Kidney (tissue), 14 donors: Measurements from ENCODE around the gene MORF4L2. TPM values are rescaled to one million over a fixed set of nuclear protein-coding genes. Genes with fewer than 3 reads are reported as not detected.

Source experiments
- DNase-seq, 5 donors: peaks; one replicate each; pipeline ENCODE4 v3.0.0-alpha.2; 2013 to 2020
- FAIRE-seq: peaks from 2 replicates; lab custom pipeline; 2012; peaks lifted over from hg19 to GRCh38; lab: Jason Lieb, UNC
- H3K27ac ChIP-seq, 2 donors: one replicate each; pipeline ENCODE4 v1.7.0; 2013; ENCODE audit warnings: low read depth in 2 of 2, low read length in 2 of 2, inconsistent platforms in 1 of 2
- H3K27me3 ChIP-seq: one replicate; pipeline ENCODE4 v1.7.1; 2013; ENCODE audit warnings: low read length, inconsistent platforms; ENCODE audit not compliant: control insufficient read depth, insufficient read depth
- H3K36me3 ChIP-seq, 3 donors: one replicate each; pipeline versions ENCODE4 v1.7.0 to v1.7.1; 2013; ENCODE audit warnings: low read length in 3 of 3, control low read depth in 1 of 3, inconsistent platforms in 1 of 3; ENCODE audit not compliant: insufficient read depth in 3 of 3, control insufficient read depth in 2 of 3
- H3K4me1 ChIP-seq, 3 donors: one replicate each; pipeline versions ENCODE4 v1.7.0 to v1.7.1; 2013; ENCODE audit warnings: low read length in 3 of 3, inconsistent platforms in 1 of 3, low read depth in 1 of 3; ENCODE audit not compliant: control insufficient read depth in 2 of 3, insufficient read depth in 2 of 3
- H3K4me3 ChIP-seq, 3 donors: one replicate each; pipeline versions ENCODE4 v1.7.0 to v1.8.1; 2013; ENCODE audit warnings: low read length in 3 of 3, control low read depth in 1 of 3, inconsistent platforms in 1 of 3
- H3K9ac ChIP-seq, 3 donors: one replicate each; pipeline versions ENCODE4 v1.7.0 to v1.7.1; 2013; ENCODE audit warnings: low read length in 3 of 3, control low read depth in 1 of 3, inconsistent platforms in 1 of 3
- H3K9me3 ChIP-seq, 3 donors: one replicate each; pipeline versions ENCODE4 v1.7.0 to v1.7.1; 2013; ENCODE audit warnings: low read length in 3 of 3, control low read depth in 1 of 3, inconsistent platforms in 1 of 3; ENCODE audit not compliant: control insufficient read depth in 2 of 3, insufficient read depth in 1 of 3
- intact Hi-C: fragments of 100-400 bp; cut with DNase I; formaldehyde crosslinking; loops from one replicate; pipeline ENCODE4 v1.11.1; 2022
- polyA plus RNA-seq: library from polyadenylated mRNA; stranded (reverse); fragments of 350-450 nt; fragmentation: Illumina TruSeq; extraction: RNeasy Lipid Tissue Mini Kit (QIAGEN cat#74804); gene quantifications from one replicate; pipeline ENCODE4 v1.2.3, GENCODE V29; 2014; ENCODE audit warnings: low read depth, low replicate concordance; ENCODE audit not compliant: insufficient read depth
- total RNA-seq: library from RNA; stranded (reverse); fragmentation: NEBNext Ultra II Directional; extraction: Animal tissue kit (Norgen Biotek cat#: 25700); gene quantifications from one replicate; pipeline ENCODE4 v1.2.1, GENCODE V29; 2021
- TF ChIP-seq, protein P1 (sequence below): IDR thresholded peaks from 3 replicates; pipeline ENCODE4 v1.5.1; 2012; ENCODE audit warnings: mild to moderate bottlenecking, moderate library complexity, borderline replicate concordance; ENCODE audit not compliant: insufficient read depth; ENCODE audit errors: extremely low read depth
- donor health status: control.
- donor health status: control.
- donor health status: control.
- donor health status: control.
- donor health status: control.
- donor health status: DM: yes; HTN: yes; CAD: no.
- donor health status: Normal renal cell carcinoma (clear cell type).

MORF4L2 gene
- total and polyA plus RNA-seq, 2 donors from 2014 or later = 146 to 250 TPM

DNA sequence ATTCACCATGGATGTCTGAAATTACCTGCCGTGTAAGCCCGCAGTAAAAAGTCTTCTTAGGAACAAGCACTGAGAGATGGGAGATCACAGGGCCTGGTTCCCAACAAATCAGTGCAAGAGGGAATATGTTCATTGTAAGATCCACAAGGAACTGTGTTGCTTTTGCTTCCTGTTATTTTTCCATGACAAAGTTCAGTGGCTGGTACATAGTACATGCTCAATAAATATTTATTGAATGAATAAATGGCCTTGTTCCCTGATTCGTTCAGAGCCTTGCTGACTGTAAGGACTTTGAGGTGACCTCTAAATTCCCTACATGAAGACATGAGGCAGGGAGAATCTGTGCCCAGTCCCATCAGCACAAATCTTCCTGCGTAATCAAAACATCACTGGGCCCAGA lies 31.6 kb upstream of the MORF4L2 start:
- no peaks in the 10 kb centered on the region for H3K36me3 ChIP-seq
- no peak overlapping the region for H3K4me3 ChIP-seq
- TF ChIP-seq, protein P1, sequence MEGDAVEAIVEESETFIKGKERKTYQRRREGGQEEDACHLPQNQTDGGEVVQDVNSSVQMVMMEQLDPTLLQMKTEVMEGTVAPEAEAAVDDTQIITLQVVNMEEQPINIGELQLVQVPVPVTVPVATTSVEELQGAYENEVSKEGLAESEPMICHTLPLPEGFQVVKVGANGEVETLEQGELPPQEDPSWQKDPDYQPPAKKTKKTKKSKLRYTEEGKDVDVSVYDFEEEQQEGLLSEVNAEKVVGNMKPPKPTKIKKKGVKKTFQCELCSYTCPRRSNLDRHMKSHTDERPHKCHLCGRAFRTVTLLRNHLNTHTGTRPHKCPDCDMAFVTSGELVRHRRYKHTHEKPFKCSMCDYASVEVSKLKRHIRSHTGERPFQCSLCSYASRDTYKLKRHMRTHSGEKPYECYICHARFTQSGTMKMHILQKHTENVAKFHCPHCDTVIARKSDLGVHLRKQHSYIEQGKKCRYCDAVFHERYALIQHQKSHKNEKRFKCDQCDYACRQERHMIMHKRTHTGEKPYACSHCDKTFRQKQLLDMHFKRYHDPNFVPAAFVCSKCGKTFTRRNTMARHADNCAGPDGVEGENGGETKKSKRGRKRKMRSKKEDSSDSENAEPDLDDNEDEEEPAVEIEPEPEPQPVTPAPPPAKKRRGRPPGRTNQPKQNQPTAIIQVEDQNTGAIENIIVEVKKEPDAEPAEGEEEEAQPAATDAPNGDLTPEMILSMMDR = no peak
- peaks cover 2% of the 10 kb centered on the region for H3K27me3 ChIP-seq
- intact Hi-C loops = no loop called here
- H3K27ac ChIP-seq = no peak overlapping the region
- no peak overlapping the region for H3K9ac ChIP-seq
- FAIRE-seq (no peak), DNase-seq (no peak)
- no peaks in the 10 kb centered on the region for H3K9me3 ChIP-seq
- H3K4me1 ChIP-seq = no peaks in the 10 kb centered on the region

- no peaks in the 10 kb centered on the region for H3K9me3 ChIP-seq
- FAIRE-seq = no peak
- H3K36me3 ChIP-seq = no peaks in the 10 kb centered on the region
- intact Hi-C loops = no loop called here
- H3K27me3 ChIP-seq = no peaks in the 10 kb centered on the region
- H3K4me1 ChIP-seq = no peaks in the 10 kb centered on the region
- H3K9ac ChIP-seq = no peak overlapping the region
- no peak overlapping the region for H3K27ac ChIP-seq
- DNase-seq = peak in 2 of 5 donors; percentile 12 to 21
- no peak overlapping the region for H3K4me3 ChIP-seq
- TF ChIP-seq, protein P1 = no peak
These were observed 30.5 kb upstream of the MORF4L2 start for GRCh38 chrX:103716962-103717361.

DNA sequence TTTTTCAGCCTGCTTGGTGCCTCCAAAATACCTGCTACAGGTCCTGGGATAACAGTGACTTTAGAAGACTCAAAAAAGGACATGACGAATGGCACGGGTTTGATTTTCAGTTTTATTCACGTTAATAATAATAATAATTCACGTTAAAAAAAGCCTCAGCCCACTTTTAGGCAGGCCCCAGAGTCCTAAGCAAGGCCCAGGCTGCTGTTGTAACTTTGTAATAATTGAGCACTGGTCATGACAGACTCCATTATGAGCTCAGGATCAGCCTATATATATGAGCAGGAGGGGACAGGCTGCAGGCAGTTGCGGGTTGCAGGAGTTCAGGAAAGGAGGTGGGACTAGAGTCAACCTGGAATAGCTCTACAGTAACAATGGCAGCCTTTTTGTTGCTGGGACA lies 24.1 kb upstream of the MORF4L2 start, which contains the start of gene TMEM31:
Gene TMEM31 (plus strand): TSS at position 301 of the 400 bp plus-strand sequence. CDS start 1,350 bp downstream, outside the sequence.
- Histone ChIP-seq H3K36me3 (no peaks in the 10 kb centered on the region), H3K4me3 (no peak within 1 kb of the TSS), H3K27me3 (no peaks in the 10 kb centered on the region), H3K9me3 (no peaks in the 10 kb centered on the region), H3K27ac (no peak within 1 kb of the TSS), H3K4me1 (no peaks in the 10 kb centered on the region), H3K9ac (no peak within 1 kb of the TSS)
- no peak for DNase-seq
- TF ChIP-seq, protein P1 = no peak
- FAIRE-seq = no peak
- intact Hi-C loops = no loop called here

- TF ChIP-seq, protein P1 = no peak
- no peaks in the 10 kb centered on the region for H3K9me3 ChIP-seq
- no peaks in the 10 kb centered on the region for H3K36me3 ChIP-seq
- FAIRE-seq (no peak), DNase-seq (no peak)
- H3K27me3 ChIP-seq = peaks cover 2% of the 10 kb centered on the region
- no peaks in the 10 kb centered on the region for H3K4me1 ChIP-seq
- H3K9ac ChIP-seq = no peak overlapping the region
- H3K4me3 ChIP-seq = no peak overlapping the region
- intact Hi-C loops = no loop called here
- H3K27ac ChIP-seq = no peak overlapping the region
These were observed 18.4 kb upstream of the MORF4L2 start for GRCh38 chrX:103704863-103705262.
